ENCODE measurements around the gene SPTBN2.

- no peak for TF ChIP-seq REST (IDR thresholded peaks at IDR 0.05; ENCODE audit: low read depth)
- no peak for TF ChIP-seq TAF1 (IDR thresholded peaks at IDR 0.05; ENCODE audit: low read depth)
- no peak for TF ChIP-seq CREB1 (IDR thresholded peaks at IDR 0.05; ENCODE audit: low read depth)
- TF ChIP-seq MAX (IDR thresholded peaks at IDR 0.05) = no peak
- TF ChIP-seq TEAD4 (IDR thresholded peaks at IDR 0.05) = no peak
- TF ChIP-seq EGR1 (IDR thresholded peaks at IDR 0.05) = no peak
- TF ChIP-seq FOXM1 (IDR thresholded peaks at IDR 0.05; ENCODE audit: borderline replicate concordance, low read depth) = no peak
- TF ChIP-seq RAD21 (IDR thresholded peaks at IDR 0.05; ENCODE audit: low read depth) = no peak
Measured at GRCh38 chr11:66720899-66721470, 8.0 kb downstream of the SPTBN2 start.

Data from Ishikawa (cell line).